ENCODE measurements around the gene TTC22.

The TTC22 gene

DNA sequence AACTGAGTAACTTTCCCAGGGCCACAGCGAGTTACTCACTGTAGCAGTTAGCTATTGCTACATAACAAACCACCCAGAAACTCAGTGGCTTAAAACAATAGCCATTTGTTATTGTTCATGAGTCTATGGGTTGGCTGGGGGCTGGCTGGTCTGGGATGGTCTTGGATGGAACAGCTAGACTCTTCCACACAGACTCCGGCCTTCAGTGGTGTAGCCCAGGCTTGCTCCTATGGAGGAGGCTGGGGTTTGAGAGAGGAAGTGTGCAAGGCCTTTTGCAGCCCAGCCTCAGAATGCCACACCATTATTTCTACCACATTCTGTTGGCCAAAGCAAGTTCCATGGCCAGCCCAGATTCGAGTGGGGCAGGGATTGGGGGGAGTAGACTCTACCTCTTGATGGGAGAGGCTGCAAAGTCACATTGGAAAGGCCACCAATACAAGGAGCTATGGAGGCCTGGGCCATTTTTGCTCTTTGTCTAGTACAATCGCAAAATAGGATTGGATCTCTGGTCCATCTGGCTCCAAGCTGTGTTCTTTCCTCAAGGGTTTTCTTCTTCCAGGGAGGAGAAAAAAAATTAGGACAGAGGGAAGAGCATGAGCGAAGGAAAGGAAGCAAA lies 37.5 kb upstream of the TTC22 start:
- no peak for DNase-seq (ENCODE audit: low read depth)
- TF ChIP-seq, protein P1, sequence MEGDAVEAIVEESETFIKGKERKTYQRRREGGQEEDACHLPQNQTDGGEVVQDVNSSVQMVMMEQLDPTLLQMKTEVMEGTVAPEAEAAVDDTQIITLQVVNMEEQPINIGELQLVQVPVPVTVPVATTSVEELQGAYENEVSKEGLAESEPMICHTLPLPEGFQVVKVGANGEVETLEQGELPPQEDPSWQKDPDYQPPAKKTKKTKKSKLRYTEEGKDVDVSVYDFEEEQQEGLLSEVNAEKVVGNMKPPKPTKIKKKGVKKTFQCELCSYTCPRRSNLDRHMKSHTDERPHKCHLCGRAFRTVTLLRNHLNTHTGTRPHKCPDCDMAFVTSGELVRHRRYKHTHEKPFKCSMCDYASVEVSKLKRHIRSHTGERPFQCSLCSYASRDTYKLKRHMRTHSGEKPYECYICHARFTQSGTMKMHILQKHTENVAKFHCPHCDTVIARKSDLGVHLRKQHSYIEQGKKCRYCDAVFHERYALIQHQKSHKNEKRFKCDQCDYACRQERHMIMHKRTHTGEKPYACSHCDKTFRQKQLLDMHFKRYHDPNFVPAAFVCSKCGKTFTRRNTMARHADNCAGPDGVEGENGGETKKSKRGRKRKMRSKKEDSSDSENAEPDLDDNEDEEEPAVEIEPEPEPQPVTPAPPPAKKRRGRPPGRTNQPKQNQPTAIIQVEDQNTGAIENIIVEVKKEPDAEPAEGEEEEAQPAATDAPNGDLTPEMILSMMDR (conservative IDR thresholded peaks at IDR 0.05; ENCODE audit: low read depth, low read length): no peak
- H3K4me3 ChIP-seq (ENCODE audit: low read length): no peak overlapping the region

DNA sequence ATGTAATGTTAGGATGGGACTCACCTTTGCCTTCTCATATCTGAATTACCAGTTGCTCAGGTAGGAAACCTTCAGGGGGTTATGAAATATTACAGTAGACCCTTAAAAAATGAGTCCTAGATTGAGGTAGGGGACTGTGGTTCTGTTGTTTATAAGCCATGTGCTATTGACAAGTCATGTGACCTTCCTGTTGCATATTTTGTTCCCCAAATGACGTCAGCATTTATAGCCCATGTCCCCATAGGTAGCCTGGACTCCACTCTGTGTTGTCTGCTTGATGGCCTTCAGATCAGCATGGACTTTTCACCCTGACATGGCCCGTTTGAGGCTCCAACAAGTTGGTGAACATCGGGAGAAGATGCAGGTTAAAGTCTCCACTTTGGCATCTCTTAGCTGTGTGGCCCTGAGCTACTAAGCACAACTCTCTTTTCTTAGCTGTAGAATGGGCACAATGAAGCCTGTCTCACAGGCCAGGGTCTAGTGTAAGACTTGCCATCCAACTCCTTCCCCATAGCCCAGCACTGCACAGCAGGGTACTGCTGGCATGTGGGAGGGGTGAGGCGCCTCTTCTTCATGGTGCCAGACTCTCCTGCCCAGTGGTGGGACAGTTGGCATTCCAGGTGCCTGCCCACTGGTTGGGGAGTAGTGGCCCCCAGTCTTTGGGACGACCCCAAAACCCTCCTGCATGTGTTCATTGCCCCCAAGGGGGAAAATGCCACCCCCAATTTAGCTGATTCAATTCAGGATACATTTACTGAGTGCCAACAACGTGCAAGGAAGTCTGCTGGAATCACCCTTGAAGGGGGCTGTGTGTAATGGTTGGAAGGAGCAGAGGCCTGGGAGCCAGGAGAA lies 36.1 kb upstream of the TTC22 start:
- no peak overlapping the region for H3K4me3 ChIP-seq (ENCODE audit: low read length)
- TF ChIP-seq, protein P1 (conservative IDR thresholded peaks at IDR 0.05; ENCODE audit: low read depth, low read length): no peak
- no peak for DNase-seq (ENCODE audit: low read depth)

DNA sequence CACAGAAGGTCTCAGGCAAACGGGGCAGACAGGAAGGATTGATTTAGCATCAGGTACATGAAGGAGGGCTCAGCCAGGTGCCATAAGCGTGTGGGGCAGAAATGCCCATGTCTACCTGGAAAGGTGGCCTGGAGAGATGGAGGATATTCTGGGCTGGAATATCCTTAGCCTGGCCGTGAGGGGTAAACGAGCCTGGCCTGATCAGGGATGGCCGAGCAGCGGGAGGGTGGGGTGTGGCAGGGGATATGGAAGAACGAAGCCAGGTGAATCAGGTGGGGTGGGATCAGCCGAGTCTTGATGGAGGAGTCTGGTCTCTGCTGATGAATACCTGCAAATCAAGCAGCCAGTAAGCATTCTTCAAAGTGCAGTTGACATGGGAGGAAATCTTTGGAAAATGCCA lies 35.5 kb upstream of the TTC22 start:
- TF ChIP-seq, protein P1 (conservative IDR thresholded peaks at IDR 0.05; ENCODE audit: low read depth, low read length): no peak
- no peak overlapping the region for H3K4me3 ChIP-seq (ENCODE audit: low read length)
- no peak for DNase-seq (ENCODE audit: low read depth)

DNA sequence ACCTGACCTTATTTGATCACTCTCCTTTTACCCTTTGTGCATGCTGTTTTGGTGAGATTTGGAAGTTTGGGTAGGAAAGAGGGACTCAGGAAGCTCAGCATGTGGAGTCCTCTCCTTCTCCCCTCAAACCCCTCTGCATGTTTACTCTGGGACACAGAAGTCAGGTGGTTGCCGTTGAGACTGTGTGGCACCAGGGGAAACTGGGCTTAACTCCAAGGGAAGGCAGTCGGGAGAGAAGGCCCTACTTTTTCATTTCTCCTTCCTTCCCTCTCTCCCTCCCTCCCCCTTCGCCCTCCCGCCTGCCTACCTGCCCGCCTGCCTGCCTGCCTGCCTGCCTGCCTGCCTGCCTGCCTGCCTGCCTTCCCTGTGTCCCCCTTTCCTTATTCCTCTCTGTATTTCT lies 34.8 kb upstream of the TTC22 start:
- no peak overlapping the region for H3K4me3 ChIP-seq (ENCODE audit: low read length)
- TF ChIP-seq, protein P1 (conservative IDR thresholded peaks at IDR 0.05; ENCODE audit: low read depth, low read length): no peak
- no peak for DNase-seq (ENCODE audit: low read depth)

DNA sequence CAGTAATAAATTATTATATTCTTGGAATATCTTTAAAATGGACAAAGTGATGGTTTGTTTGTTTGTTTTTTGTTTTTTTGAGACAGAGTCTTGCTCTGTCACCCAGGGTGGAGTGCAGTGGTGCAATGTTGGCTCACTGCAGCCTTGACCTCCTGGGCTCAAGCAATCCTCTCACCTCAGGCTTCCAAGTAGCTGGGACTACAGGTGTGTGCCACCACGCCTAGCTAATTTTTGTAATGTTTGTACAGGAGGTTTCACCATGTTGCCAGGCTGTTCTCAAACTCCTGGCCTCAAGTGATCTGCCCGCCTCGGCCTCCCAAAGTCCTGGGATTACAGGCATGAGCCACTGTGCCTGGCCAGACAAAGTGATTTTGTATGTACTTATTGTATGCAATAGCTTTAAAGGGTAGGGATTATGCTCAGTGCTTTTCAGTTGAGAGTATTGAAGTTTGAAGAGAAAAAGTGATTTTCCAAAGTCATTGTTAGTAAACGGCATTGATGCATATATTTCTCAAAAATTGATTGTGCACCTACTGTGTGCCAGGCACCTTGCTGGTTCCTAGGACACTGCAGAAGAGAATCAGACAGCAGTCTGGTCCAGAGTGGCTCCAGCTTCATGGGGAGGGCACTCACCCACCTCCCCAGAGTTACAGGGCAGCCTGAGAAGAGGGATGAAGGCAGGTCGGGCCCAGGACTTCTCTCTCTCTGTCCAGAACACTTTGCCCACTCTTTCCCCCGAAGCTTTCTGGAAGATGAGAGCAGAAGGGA lies 34.2 kb upstream of the TTC22 start:
- no peak overlapping the region for H3K4me3 ChIP-seq (ENCODE audit: low read length)
- TF ChIP-seq, protein P1 (conservative IDR thresholded peaks at IDR 0.05; ENCODE audit: low read depth, low read length): no peak
- DNase-seq (ENCODE audit: low read depth): no peak

DNA sequence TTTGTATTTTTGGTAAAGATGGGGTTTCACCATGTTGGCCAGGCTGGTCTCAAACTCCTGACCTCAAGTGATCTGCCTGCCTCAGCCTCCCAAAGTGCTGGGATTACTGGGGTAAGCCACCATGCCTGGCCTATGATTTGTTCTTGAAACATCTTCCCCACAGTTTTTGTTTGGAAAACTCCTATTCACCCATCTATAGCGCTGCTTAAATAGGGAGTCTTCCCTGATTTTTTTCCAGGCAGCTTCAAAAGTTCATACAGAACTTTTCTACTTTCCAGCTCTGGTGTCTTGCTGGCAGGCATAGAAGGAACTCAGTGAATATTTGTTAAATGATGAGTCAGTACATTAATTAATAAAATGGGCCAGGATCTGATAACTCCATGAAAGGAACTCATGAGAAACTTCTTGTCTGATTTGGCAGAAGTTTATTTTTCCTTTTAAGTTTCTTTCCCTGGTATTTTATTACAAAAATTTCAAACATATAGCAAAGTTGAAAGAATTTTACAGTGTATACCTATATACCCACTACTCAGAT lies 33.0 kb upstream of the TTC22 start:
- H3K4me3 ChIP-seq (ENCODE audit: low read length): no peak overlapping the region
- no peak for DNase-seq (ENCODE audit: low read depth)
- TF ChIP-seq, protein P1 (conservative IDR thresholded peaks at IDR 0.05; ENCODE audit: low read depth, low read length): no peak

Data from retinal pigment epithelial cell (primary cell).